Astrocyte (in vitro differentiated cells and primary cell): ENCODE results near the gene PODNL1. TPM values are rescaled to one million over a fixed set of nuclear protein-coding genes. Genes with fewer than 3 reads are reported as not detected.

ENCODE experiments used
- DNase-seq: peaks from one replicate; pipeline ENCODE4 v3.0.0-alpha.2; 2010; ENCODE audit warnings: low read depth
- FAIRE-seq: peaks from 2 replicates; lab custom pipeline; 2011; peaks lifted over from hg19 to GRCh38; lab: Jason Lieb, UNC
- H2AFZ ChIP-seq: 2 replicates; pipeline ENCODE4 v1.6.0; 2012; ENCODE audit warnings: low read depth, low read length, inconsistent platforms
- H3K27ac ChIP-seq: 2 replicates; pipeline ENCODE4 v1.5.1; 2011; ENCODE audit warnings: low read depth, low read length, inconsistent platforms
- H3K27me3 ChIP-seq: 2 replicates; pipeline ENCODE4 v1.6.0; 2011; ENCODE audit warnings: low read length, inconsistent platforms; ENCODE audit not compliant: insufficient read depth
- H3K36me3 ChIP-seq: 2 replicates; pipeline ENCODE4 v1.5.1; 2011; ENCODE audit warnings: low read length, inconsistent platforms; ENCODE audit not compliant: insufficient read depth
- H3K4me1 ChIP-seq: 2 replicates; pipeline ENCODE4 v1.5.1; 2011; ENCODE audit warnings: low read length, inconsistent platforms; ENCODE audit not compliant: insufficient read depth
- H3K4me2 ChIP-seq: 2 replicates; pipeline ENCODE4 v1.6.0; 2012; ENCODE audit warnings: low read length, inconsistent platforms
- H3K4me3 ChIP-seq: 2 replicates; pipeline ENCODE4 v1.5.1; 2011; ENCODE audit warnings: low read depth, mild to moderate bottlenecking, low read length, inconsistent platforms; ENCODE audit not compliant: insufficient read depth
- H3K79me2 ChIP-seq: 2 replicates; pipeline ENCODE4 v1.6.0; 2012; ENCODE audit warnings: mild to moderate bottlenecking, low read length, inconsistent platforms; ENCODE audit not compliant: insufficient read depth
- H3K9ac ChIP-seq: 2 replicates; pipeline ENCODE4 v1.6.0; 2012; ENCODE audit warnings: mild to moderate bottlenecking, low read length, inconsistent platforms
- H3K9me3 ChIP-seq: 2 replicates; pipeline ENCODE4 v1.5.1; 2012; ENCODE audit warnings: low read depth, mild to moderate bottlenecking, low read length, inconsistent platforms; ENCODE audit not compliant: insufficient read depth
- H4K20me1 ChIP-seq: 2 replicates; pipeline ENCODE4 v1.6.0; 2012; ENCODE audit warnings: low read length, inconsistent platforms; ENCODE audit not compliant: insufficient read depth
- H3K27ac Mint-ChIP-seq: one replicate; pipeline ENCODE4 v1.8.0; 2021; ENCODE audit warnings: mild to moderate bottlenecking, mixed read lengths; ENCODE audit not compliant: unreplicated experiment
- H3K27me3 Mint-ChIP-seq: one replicate; pipeline ENCODE4 v1.8.0; 2021; ENCODE audit warnings: low read depth, mixed read lengths; ENCODE audit not compliant: unreplicated experiment
- H3K36me3 Mint-ChIP-seq: one replicate; pipeline ENCODE4 v1.8.0; 2021; ENCODE audit warnings: low read depth, mixed read lengths; ENCODE audit not compliant: unreplicated experiment
- H3K4me1 Mint-ChIP-seq: one replicate; pipeline ENCODE4 v1.8.0; 2021; ENCODE audit warnings: low read depth, mixed read lengths; ENCODE audit not compliant: unreplicated experiment
- H3K4me3 Mint-ChIP-seq: one replicate; pipeline ENCODE4 v1.8.0; 2021; ENCODE audit warnings: mild to moderate bottlenecking, moderate library complexity, mixed read lengths; ENCODE audit not compliant: unreplicated experiment
- H3K9me3 Mint-ChIP-seq: one replicate; pipeline ENCODE4 v1.8.0; 2021; ENCODE audit warnings: mild to moderate bottlenecking, mixed read lengths; ENCODE audit not compliant: unreplicated experiment
- EZH2 ChIP-seq: IDR thresholded peaks from 2 replicates; pipeline ENCODE4 v1.6.1; 2012; ENCODE audit warnings: mild to moderate bottlenecking, low read length, inconsistent platforms; ENCODE audit not compliant: insufficient read depth
- total RNA-seq: library from RNA; stranded (reverse); gene quantifications from 2 replicates; pipeline ENCODE4 v1.2.1, GENCODE V29; 2021
- TF ChIP-seq, protein P1 (sequence below): IDR thresholded peaks from 2 replicates; pipeline ENCODE4 v1.5.1; 2011; ENCODE audit warnings: low read depth, mild to moderate bottlenecking, inconsistent platforms, low read length, moderate library complexity; ENCODE audit not compliant: insufficient read depth

Gene PODNL1
- total RNA-seq, 1 donor from 2014 or later, result 3.3 TPM

DNA sequence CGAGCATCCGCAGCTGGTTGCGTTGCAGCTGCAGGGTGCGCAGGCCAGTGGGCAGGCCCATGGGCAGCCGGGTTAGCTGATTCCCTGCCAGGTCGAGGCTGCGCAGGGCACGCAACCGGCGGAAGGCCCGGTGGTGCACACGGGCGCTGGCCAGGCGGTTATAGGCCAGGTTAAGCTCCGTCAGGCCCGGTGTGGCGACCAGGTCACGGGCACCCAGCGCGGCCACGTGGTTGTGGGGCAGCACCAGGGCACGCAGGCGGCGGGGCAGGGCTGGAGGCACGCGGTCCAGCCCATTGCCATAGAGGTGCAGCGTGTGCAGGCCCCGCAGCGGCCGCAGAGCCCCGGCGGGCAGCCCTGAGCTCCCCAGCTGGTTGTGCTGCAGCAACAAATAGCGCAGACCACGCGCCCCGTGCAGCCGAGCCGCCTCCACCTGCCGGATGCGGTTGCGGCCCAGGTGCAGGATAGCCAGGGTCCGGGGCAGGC, 5.3 kb downstream of the PODNL1 start:
- Histone ChIP-seq H3K27me3 (peaks cover 4% of the 10 kb centered on the region), H3K27ac (no peak overlapping the region), H3K36me3 (no peaks in the 10 kb centered on the region), H3K9ac (no peak overlapping the region), H3K4me2 (no peak overlapping the region), H3K79me2 (no peaks in the 10 kb centered on the region), H4K20me1 (peaks cover 7% of the 10 kb centered on the region), H3K9me3 (no peaks in the 10 kb centered on the region), H3K4me1 (peaks cover 6% of the 10 kb centered on the region), H3K4me3 (no peak overlapping the region), H2AFZ (no peak overlapping the region)
- no peak for FAIRE-seq
- Mint-ChIP-seq H3K4me1 (peaks cover 2% of the 10 kb centered on the region), H3K9me3 (no peaks in the 10 kb centered on the region), H3K27me3 (peaks cover 8% of the 10 kb centered on the region), H3K4me3 (no peak overlapping the region), H3K27ac (no peak overlapping the region), H3K36me3 (peaks cover 7% of the 10 kb centered on the region)
- DNase-seq, result no peak
- TF ChIP-seq, protein P1, sequence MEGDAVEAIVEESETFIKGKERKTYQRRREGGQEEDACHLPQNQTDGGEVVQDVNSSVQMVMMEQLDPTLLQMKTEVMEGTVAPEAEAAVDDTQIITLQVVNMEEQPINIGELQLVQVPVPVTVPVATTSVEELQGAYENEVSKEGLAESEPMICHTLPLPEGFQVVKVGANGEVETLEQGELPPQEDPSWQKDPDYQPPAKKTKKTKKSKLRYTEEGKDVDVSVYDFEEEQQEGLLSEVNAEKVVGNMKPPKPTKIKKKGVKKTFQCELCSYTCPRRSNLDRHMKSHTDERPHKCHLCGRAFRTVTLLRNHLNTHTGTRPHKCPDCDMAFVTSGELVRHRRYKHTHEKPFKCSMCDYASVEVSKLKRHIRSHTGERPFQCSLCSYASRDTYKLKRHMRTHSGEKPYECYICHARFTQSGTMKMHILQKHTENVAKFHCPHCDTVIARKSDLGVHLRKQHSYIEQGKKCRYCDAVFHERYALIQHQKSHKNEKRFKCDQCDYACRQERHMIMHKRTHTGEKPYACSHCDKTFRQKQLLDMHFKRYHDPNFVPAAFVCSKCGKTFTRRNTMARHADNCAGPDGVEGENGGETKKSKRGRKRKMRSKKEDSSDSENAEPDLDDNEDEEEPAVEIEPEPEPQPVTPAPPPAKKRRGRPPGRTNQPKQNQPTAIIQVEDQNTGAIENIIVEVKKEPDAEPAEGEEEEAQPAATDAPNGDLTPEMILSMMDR, result no peak
- no peak for TF ChIP-seq EZH2

DNA sequence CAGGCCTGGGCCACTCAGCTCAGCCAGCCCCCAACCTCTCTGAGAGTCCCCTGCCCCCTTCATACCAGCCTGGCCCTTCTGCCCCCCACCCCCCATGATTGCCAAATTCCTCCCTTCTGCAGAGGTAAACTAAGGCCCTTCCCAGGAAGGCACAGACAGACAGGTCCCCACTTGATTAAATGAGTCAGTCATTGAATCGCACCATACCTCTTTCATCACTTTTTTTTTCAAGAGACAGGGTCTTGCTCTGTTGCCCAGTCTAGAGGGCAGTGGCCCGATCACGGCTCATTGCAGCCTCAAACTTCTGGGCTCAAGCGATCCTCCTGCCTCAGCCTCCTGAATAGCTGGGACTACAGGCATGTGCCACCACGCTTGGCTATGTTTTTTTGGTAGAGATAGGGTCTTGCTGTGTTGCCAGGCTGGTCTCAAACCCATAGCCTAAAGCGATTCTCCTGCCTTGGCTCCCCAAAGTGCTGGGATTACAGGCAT, 6.0 kb downstream of the PODNL1 start:
- TF ChIP-seq, protein P1, result no peak
- no peak for TF ChIP-seq EZH2
- no peaks in the 10 kb centered on the region for H3K4me1 ChIP-seq
- no peak overlapping the region for H3K9ac ChIP-seq
- H2AFZ ChIP-seq, result no peak overlapping the region
- Mint-ChIP-seq H3K36me3 (peaks cover 7% of the 10 kb centered on the region), H3K27me3 (peaks cover 7% of the 10 kb centered on the region), H3K9me3 (peaks cover 2% of the 10 kb centered on the region), H3K27ac (no peak overlapping the region), H3K4me1 (no peaks in the 10 kb centered on the region), H3K4me3 (no peak overlapping the region)
- peaks cover 4% of the 10 kb centered on the region for H3K27me3 ChIP-seq
- no peak for FAIRE-seq
- H3K27ac ChIP-seq, result no peak overlapping the region
- no peaks in the 10 kb centered on the region for H3K79me2 ChIP-seq
- DNase-seq, result no peak
- H3K9me3 ChIP-seq, result no peaks in the 10 kb centered on the region
- H3K4me2 ChIP-seq, result no peak overlapping the region
- no peaks in the 10 kb centered on the region for H3K36me3 ChIP-seq
- peaks cover 7% of the 10 kb centered on the region for H4K20me1 ChIP-seq
- H3K4me3 ChIP-seq, result no peak overlapping the region

DNA sequence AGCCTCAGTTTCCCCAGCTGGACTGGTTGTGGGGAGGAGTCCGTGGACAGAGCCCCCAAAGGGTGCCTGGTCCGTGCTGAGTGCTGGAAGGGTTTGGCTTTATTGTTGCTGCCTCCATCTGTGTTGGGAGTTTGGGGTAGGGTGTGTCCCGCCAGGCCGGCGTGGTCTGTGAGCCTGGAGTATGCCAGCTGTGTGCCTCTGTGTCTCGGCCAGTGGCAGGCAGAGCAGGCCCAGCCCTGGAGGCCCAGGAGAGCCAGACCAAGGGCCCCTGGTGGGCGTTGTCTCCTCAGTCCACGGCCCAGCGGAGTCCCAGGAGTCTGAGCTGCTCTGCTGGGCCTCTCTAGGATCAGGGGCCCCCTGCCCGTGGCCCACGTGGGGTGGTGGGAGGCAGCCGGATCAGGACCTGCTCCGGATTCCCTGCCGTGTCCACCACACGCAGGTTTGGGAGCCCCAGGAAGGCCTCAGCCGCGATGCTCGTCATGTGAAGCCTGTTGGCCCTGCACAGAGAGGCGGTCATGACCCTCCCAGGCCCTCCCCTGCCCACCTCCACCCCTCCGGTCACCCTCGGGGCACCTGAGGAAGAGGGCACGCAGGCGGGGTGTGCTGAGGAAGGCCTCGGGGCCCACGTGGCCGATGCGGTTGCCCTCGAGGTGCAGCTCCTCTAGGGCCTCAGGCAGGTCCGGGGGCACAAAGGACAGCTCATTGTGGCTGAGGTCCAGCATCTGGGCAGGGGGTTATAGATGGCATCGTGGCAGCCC, 6.6 kb downstream of the PODNL1 start:
- Mint-ChIP-seq H3K36me3 (peaks cover 14% of the 10 kb centered on the region), H3K27ac (no peak overlapping the region), H3K4me1 (no peaks in the 10 kb centered on the region), H3K4me3 (no peak overlapping the region), H3K9me3 (peaks cover 2% of the 10 kb centered on the region), H3K27me3 (peaks cover 7% of the 10 kb centered on the region)
- no peaks in the 10 kb centered on the region for H3K4me1 ChIP-seq
- H2AFZ ChIP-seq, result no peak overlapping the region
- no peak overlapping the region for H3K4me2 ChIP-seq
- FAIRE-seq (no peak), DNase-seq (no peak)
- TF ChIP-seq EZH2, result no peak
- TF ChIP-seq, protein P1, result no peak
- no peak overlapping the region for H3K27ac ChIP-seq
- H3K9ac ChIP-seq, result no peak overlapping the region
- H3K27me3 ChIP-seq, result peaks cover 4% of the 10 kb centered on the region
- H3K4me3 ChIP-seq, result no peak overlapping the region
- no peaks in the 10 kb centered on the region for H3K79me2 ChIP-seq
- H3K36me3 ChIP-seq, result no peaks in the 10 kb centered on the region
- peaks cover 7% of the 10 kb centered on the region for H4K20me1 ChIP-seq
- H3K9me3 ChIP-seq, result no peaks in the 10 kb centered on the region
